ENCODE results near the gene SLC1A3.

SLC1A3 gene

GRCh38 chr5:36706662-36707061 lies 100.3 kb downstream of the SLC1A3 start:
- H3K27ac ChIP-seq, result no peak overlapping the region
- H3K27me3 ChIP-seq (replicated peaks), result peaks cover 5% of the 10 kb centered on the region
- no peak overlapping the region for H3K4me3 ChIP-seq (ENCODE audit: low read depth, low read length)
- no peak for DNase-seq
- no peaks in the 10 kb centered on the region for H3K36me3 ChIP-seq (replicated peaks)
- in situ Hi-C loops (cut with HindIII; ENCODE audit: low pct_ligation_motif_present, low sequenced_read_pairs), result no loop called here
- TF ChIP-seq, protein P1, sequence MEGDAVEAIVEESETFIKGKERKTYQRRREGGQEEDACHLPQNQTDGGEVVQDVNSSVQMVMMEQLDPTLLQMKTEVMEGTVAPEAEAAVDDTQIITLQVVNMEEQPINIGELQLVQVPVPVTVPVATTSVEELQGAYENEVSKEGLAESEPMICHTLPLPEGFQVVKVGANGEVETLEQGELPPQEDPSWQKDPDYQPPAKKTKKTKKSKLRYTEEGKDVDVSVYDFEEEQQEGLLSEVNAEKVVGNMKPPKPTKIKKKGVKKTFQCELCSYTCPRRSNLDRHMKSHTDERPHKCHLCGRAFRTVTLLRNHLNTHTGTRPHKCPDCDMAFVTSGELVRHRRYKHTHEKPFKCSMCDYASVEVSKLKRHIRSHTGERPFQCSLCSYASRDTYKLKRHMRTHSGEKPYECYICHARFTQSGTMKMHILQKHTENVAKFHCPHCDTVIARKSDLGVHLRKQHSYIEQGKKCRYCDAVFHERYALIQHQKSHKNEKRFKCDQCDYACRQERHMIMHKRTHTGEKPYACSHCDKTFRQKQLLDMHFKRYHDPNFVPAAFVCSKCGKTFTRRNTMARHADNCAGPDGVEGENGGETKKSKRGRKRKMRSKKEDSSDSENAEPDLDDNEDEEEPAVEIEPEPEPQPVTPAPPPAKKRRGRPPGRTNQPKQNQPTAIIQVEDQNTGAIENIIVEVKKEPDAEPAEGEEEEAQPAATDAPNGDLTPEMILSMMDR (IDR thresholded peaks at IDR 0.05; ENCODE audit: low read depth, low read length, missing control alignments), result no peak

GRCh38 chr5:36708996-36709395 lies 102.6 kb downstream of the SLC1A3 start:
- Histone ChIP-seq H3K36me3 (replicated peaks) (no peaks in the 10 kb centered on the region), H3K27ac (no peak overlapping the region), H3K27me3 (replicated peaks) (no peaks in the 10 kb centered on the region), H3K4me3 (ENCODE audit: low read depth, low read length) (no peak overlapping the region)
- no peak for DNase-seq
- in situ Hi-C loops (cut with HindIII; ENCODE audit: low pct_ligation_motif_present, low sequenced_read_pairs), result no loop called here
- TF ChIP-seq, protein P1 (IDR thresholded peaks at IDR 0.05; ENCODE audit: low read depth, low read length, missing control alignments), result no peak

- TF ChIP-seq, protein P1 (IDR thresholded peaks at IDR 0.05; ENCODE audit: low read depth, low read length, missing control alignments), result no peak
- no peak overlapping the region for H3K27ac ChIP-seq
- DNase-seq, result no peak
- no peak overlapping the region for H3K4me3 ChIP-seq (ENCODE audit: low read depth, low read length)
- no peaks in the 10 kb centered on the region for H3K36me3 ChIP-seq (replicated peaks)
- H3K27me3 ChIP-seq (replicated peaks), result no peaks in the 10 kb centered on the region
- in situ Hi-C loops (cut with HindIII; ENCODE audit: low pct_ligation_motif_present, low sequenced_read_pairs), result no loop called here
These were observed 103.6 kb downstream of the SLC1A3 start for GRCh38 chr5:36710039-36710438.

- Histone ChIP-seq H3K27ac (no peak overlapping the region), H3K4me3 (ENCODE audit: low read depth, low read length) (no peak overlapping the region), H3K27me3 (replicated peaks) (no peaks in the 10 kb centered on the region), H3K36me3 (replicated peaks) (no peaks in the 10 kb centered on the region)
- in situ Hi-C loops (cut with HindIII; ENCODE audit: low pct_ligation_motif_present, low sequenced_read_pairs), result no loop called here
- TF ChIP-seq, protein P1 (IDR thresholded peaks at IDR 0.05; ENCODE audit: low read depth, low read length, missing control alignments), result no peak
- no peak for DNase-seq
These were observed 106.3 kb downstream of the SLC1A3 start for GRCh38 chr5:36712706-36713105.

DNA sequence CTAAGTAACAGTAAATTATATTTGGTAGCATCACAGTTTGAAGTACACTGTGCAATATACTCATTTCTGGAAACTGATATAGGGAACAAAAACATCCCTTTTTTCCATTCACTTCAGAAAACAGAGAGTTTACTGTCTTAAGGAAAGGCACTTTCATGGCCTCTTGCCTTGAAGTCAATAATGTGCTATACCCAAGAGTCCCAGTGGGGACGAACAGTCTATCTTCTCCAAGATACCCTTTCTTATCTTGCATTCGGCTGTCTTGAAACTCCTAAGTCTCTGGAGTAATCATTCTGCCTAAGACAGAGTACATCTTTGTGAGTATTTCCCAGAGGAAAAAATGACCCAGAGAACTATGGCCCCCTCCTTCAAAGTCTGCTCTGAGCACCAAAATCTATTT lies 107.1 kb downstream of the SLC1A3 start:
- Histone ChIP-seq H3K4me3 (ENCODE audit: low read depth, low read length) (no peak overlapping the region), H3K27ac (no peak overlapping the region), H3K27me3 (replicated peaks) (peaks cover 4% of the 10 kb centered on the region), H3K36me3 (replicated peaks) (no peaks in the 10 kb centered on the region)
- TF ChIP-seq, protein P1 (IDR thresholded peaks at IDR 0.05; ENCODE audit: low read depth, low read length, missing control alignments), result no peak
- DNase-seq, result no peak
- in situ Hi-C loops (cut with HindIII; ENCODE audit: low pct_ligation_motif_present, low sequenced_read_pairs), result no loop called here

GRCh38 chr5:36717131-36717695 lies 110.8 kb downstream of the SLC1A3 start:
- TF ChIP-seq, protein P1 (IDR thresholded peaks at IDR 0.05; ENCODE audit: low read depth, low read length, missing control alignments), result no peak
- no peaks in the 10 kb centered on the region for H3K36me3 ChIP-seq (replicated peaks)
- peaks cover 4% of the 10 kb centered on the region for H3K27me3 ChIP-seq (replicated peaks)
- no peak overlapping the region for H3K4me3 ChIP-seq (ENCODE audit: low read depth, low read length)
- no peak overlapping the region for H3K27ac ChIP-seq
- DNase-seq, result no peak
- in situ Hi-C loops (cut with HindIII; ENCODE audit: low pct_ligation_motif_present, low sequenced_read_pairs), result no loop called here

Measured in brain microvascular endothelial cell (primary cell).